ENCODE measurements around the gene GRIN3A. TPM values are rescaled to one million over a fixed set of nuclear protein-coding genes. Genes with fewer than 3 reads are reported as not detected.
"Not testable (repeated sequence)": the region's sequence is repeated elsewhere in the genome, so short reads cannot be mapped to it uniquely, and the experiment has no call there.

The GRIN3A gene
- total RNA-seq, 1 donor from 2014 or later, result 0.24 TPM

- peaks cover 14% of the 10 kb centered on the region for H3K4me1 ChIP-seq
- intact Hi-C loops (cut with DNase I), result no loop called here
- ATAC-seq, result no peak
- no peaks in the 10 kb centered on the region for H3K9me3 ChIP-seq
- TF ChIP-seq CTCF (IDR thresholded peaks at IDR 0.05), result no peak
- H3K27me3 ChIP-seq (ENCODE audit: low read depth), result peaks cover 50% of the 10 kb centered on the region
- no peak overlapping the region for H3K27ac ChIP-seq
- H3K4me3 ChIP-seq, result no peak overlapping the region
- no peaks in the 10 kb centered on the region for H3K36me3 ChIP-seq
- no peak for DNase-seq
Observed at GRCh38 chr9:101736717-101737116, 1.7 kb downstream of the GRIN3A start.

GRCh38 chr9:101731429-101731828, 7.0 kb downstream of the GRIN3A start:
- H3K36me3 ChIP-seq, result no peaks in the 10 kb centered on the region
- no peak for TF ChIP-seq CTCF (IDR thresholded peaks at IDR 0.05)
- no peak overlapping the region for H3K27ac ChIP-seq
- H3K4me3 ChIP-seq, result no peak overlapping the region
- DNase-seq (no peak), ATAC-seq (no peak)
- H3K9me3 ChIP-seq, result no peaks in the 10 kb centered on the region
- H3K27me3 ChIP-seq (ENCODE audit: low read depth), result peaks cover 12% of the 10 kb centered on the region
- no peaks in the 10 kb centered on the region for H3K4me1 ChIP-seq
- intact Hi-C loops (cut with DNase I), result no loop called here

- Histone ChIP-seq H3K27ac (no peak overlapping the region), H3K36me3 (no peaks in the 10 kb centered on the region), H3K27me3 (ENCODE audit: low read depth) (peaks cover 5% of the 10 kb centered on the region), H3K4me3 (no peak overlapping the region), H3K9me3 (no peaks in the 10 kb centered on the region), H3K4me1 (no peaks in the 10 kb centered on the region)
- ATAC-seq, result peak in 1 of 2 donors; percentile 40
- intact Hi-C loops (cut with DNase I), result no loop called here
- peak; percentile 46 for TF ChIP-seq CTCF (IDR thresholded peaks at IDR 0.05)
- no peak for DNase-seq
Observed at GRCh38 chr9:101727612-101728524, 10.6 kb downstream of the GRIN3A start.

GRCh38 chr9:101724271-101724670, 14.2 kb downstream of the GRIN3A start:
- H3K9me3 ChIP-seq; intact Hi-C loops (cut with DNase I); H3K4me3 ChIP-seq; H3K27ac ChIP-seq; DNase-seq; ATAC-seq; H3K27me3 ChIP-seq (ENCODE audit: low read depth); H3K4me1 ChIP-seq; H3K36me3 ChIP-seq: not testable (repeated sequence)

GRCh38 chr9:101718192-101718591, 20.3 kb downstream of the GRIN3A start:
- H3K27ac ChIP-seq, result no peak overlapping the region
- intact Hi-C loops (cut with DNase I), result no loop called here
- no peak overlapping the region for H3K4me3 ChIP-seq
- no peak for ATAC-seq
- no peaks in the 10 kb centered on the region for H3K4me1 ChIP-seq
- H3K36me3 ChIP-seq, result no peaks in the 10 kb centered on the region
- no peak for TF ChIP-seq CTCF (IDR thresholded peaks at IDR 0.05)
- H3K27me3 ChIP-seq (ENCODE audit: low read depth), result no peaks in the 10 kb centered on the region
- no peak for DNase-seq
- no peaks in the 10 kb centered on the region for H3K9me3 ChIP-seq

GRCh38 chr9:101716629-101717028, 21.8 kb downstream of the GRIN3A start:
- H3K27me3 ChIP-seq (ENCODE audit: low read depth), result no peaks in the 10 kb centered on the region
- no peaks in the 10 kb centered on the region for H3K4me1 ChIP-seq
- H3K4me3 ChIP-seq, result no peak overlapping the region
- no peaks in the 10 kb centered on the region for H3K36me3 ChIP-seq
- no peak for TF ChIP-seq CTCF (IDR thresholded peaks at IDR 0.05)
- H3K9me3 ChIP-seq, result no peaks in the 10 kb centered on the region
- intact Hi-C loops (cut with DNase I), result no loop called here
- no peak for DNase-seq
- ATAC-seq, result peak in 1 of 2 donors; percentile 42
- no peak overlapping the region for H3K27ac ChIP-seq
